H9 (cell line): ENCODE measurements around the gene THBS2. TPM values are rescaled to one million over a fixed set of nuclear protein-coding genes. Genes with fewer than 3 reads are reported as not detected.

ENCODE experiments used
- DNase-seq: peaks from one replicate; pipeline ENCODE4 v3.0.0-alpha.2; 2017
- H2AFZ ChIP-seq: one replicate; pipeline ENCODE4 v1.6.1; 2013; ENCODE audit warnings: mild to moderate bottlenecking, low read length, control low read depth, moderate library complexity
- H2AK5ac ChIP-seq: 2 replicates; pipeline ENCODE4 v1.6.1; 2013; ENCODE audit warnings: low read length, control low read depth, mixed read lengths; ENCODE audit not compliant: insufficient read length
- H2BK120ac ChIP-seq: one replicate; pipeline ENCODE4 v1.6.1; 2013; ENCODE audit warnings: low read depth, mild to moderate bottlenecking, low read length, control low read depth, inconsistent platforms; ENCODE audit not compliant: poor library complexity, severe bottlenecking
- H2BK12ac ChIP-seq: 2 replicates; pipeline ENCODE4 v1.6.1; 2013; ENCODE audit warnings: low read length, control low read depth, mixed read lengths, low read depth; ENCODE audit not compliant: insufficient read length
- H2BK15ac ChIP-seq: 2 replicates; pipeline ENCODE4 v1.6.1; 2013; ENCODE audit warnings: low read depth, low read length, control low read depth
- H2BK20ac ChIP-seq: one replicate; pipeline ENCODE4 v1.6.1; 2013; ENCODE audit warnings: low read depth, mild to moderate bottlenecking, low read length, control low read depth, inconsistent platforms; ENCODE audit not compliant: poor library complexity, severe bottlenecking
- H2BK5ac ChIP-seq: 2 replicates; pipeline ENCODE4 v1.6.1; 2013; ENCODE audit warnings: low read length, control low read depth, mixed read lengths; ENCODE audit not compliant: insufficient read length
- H3K14ac ChIP-seq: 2 replicates; pipeline ENCODE4 v1.6.1; 2013; ENCODE audit warnings: low read length, control low read depth; ENCODE audit not compliant: insufficient read depth
- H3K18ac ChIP-seq: 2 replicates; pipeline ENCODE4 v1.6.1; 2013; ENCODE audit warnings: low read depth, mild to moderate bottlenecking, mixed read lengths, low read length, control low read depth; ENCODE audit not compliant: insufficient read length
- H3K23ac ChIP-seq: 2 replicates; pipeline ENCODE4 v1.6.1; 2013; ENCODE audit warnings: low read length, control low read depth, mixed read lengths, low read depth; ENCODE audit not compliant: insufficient read length
- H3K23me2 ChIP-seq: 2 replicates; pipeline ENCODE4 v1.6.1; 2013; ENCODE audit warnings: low read depth, mild to moderate bottlenecking, mixed read lengths, low read length, control low read depth; ENCODE audit not compliant: insufficient read length, poor library complexity, severe bottlenecking
- H3K27ac ChIP-seq: 2 replicates; pipeline ENCODE4 v1.5.1; 2013; ENCODE audit warnings: low read length, control low read depth, mixed read lengths, low read depth; ENCODE audit not compliant: insufficient read length
- H3K27me3 ChIP-seq: 2 replicates; pipeline ENCODE4 v1.6.1; 2013; ENCODE audit warnings: low read length, control low read depth, inconsistent platforms; ENCODE audit not compliant: insufficient read depth
- H3K4ac ChIP-seq: 2 replicates; pipeline ENCODE4 v1.6.1; 2013; ENCODE audit warnings: low read depth, mild to moderate bottlenecking, control low read depth, inconsistent platforms, low read length, moderate library complexity
- H3K4me1 ChIP-seq: 2 replicates; pipeline ENCODE4 v1.6.1; 2013; ENCODE audit warnings: low read length, control low read depth, inconsistent platforms; ENCODE audit not compliant: insufficient read depth
- H3K4me2 ChIP-seq: 2 replicates; pipeline ENCODE4 v1.6.1; 2013; ENCODE audit warnings: low read length, control low read depth, mixed read lengths; ENCODE audit not compliant: insufficient read length, insufficient read depth
- H3K56ac ChIP-seq: 2 replicates; pipeline ENCODE4 v1.6.1; 2013; ENCODE audit warnings: low read depth, mild to moderate bottlenecking, mixed read lengths, low read length, control low read depth; ENCODE audit not compliant: insufficient read length
- H3K79me1 ChIP-seq: 2 replicates; pipeline ENCODE4 v1.6.1; 2013; ENCODE audit warnings: low read depth, mild to moderate bottlenecking, moderate library complexity, low read length, control low read depth, inconsistent platforms; ENCODE audit not compliant: insufficient read depth, poor library complexity, severe bottlenecking
- H3K79me2 ChIP-seq: 2 replicates; pipeline ENCODE4 v1.6.1; 2013; ENCODE audit warnings: low read length, control low read depth, inconsistent platforms; ENCODE audit not compliant: insufficient read depth
- H3K9ac ChIP-seq: 2 replicates; pipeline ENCODE4 v1.6.1; 2013; ENCODE audit warnings: low read length, control low read depth, mixed read lengths; ENCODE audit not compliant: insufficient read length; ENCODE audit errors: extremely low read depth
- H3K9me3 ChIP-seq: one replicate; pipeline ENCODE4 v1.6.1; 2013; ENCODE audit warnings: low read depth, low read length, inconsistent platforms; ENCODE audit not compliant: control insufficient read depth
- H3T11ph ChIP-seq: one replicate; pipeline ENCODE4 v1.6.1; 2013; ENCODE audit warnings: mild to moderate bottlenecking, low read length, control low read depth, inconsistent platforms
- H4K20me1 ChIP-seq: one replicate; pipeline ENCODE4 v1.6.1; 2013; ENCODE audit not compliant: control insufficient read depth, insufficient read length, insufficient read depth
- H4K5ac ChIP-seq: 2 replicates; pipeline ENCODE4 v1.6.1; 2013; ENCODE audit warnings: low read depth, mild to moderate bottlenecking, mixed read lengths, low read length, control low read depth; ENCODE audit not compliant: insufficient read length
- H4K8ac ChIP-seq: replicated peaks from 2 replicates; pipeline ENCODE4 v1.6.1; 2013; ENCODE audit warnings: low read length, control low read depth, mixed read lengths, low read depth; ENCODE audit not compliant: insufficient read length
- H4K91ac ChIP-seq: 2 replicates; pipeline ENCODE4 v1.6.1; 2013; ENCODE audit warnings: low read depth, mild to moderate bottlenecking, moderate library complexity, mixed read lengths, low read length, control low read depth; ENCODE audit not compliant: insufficient read length
- H3K27ac Mint-ChIP-seq, 3 experiments: 2 replicates in 2 of 3; 3 replicates in 1 of 3; pipeline ENCODE4 v1.8.0; 2020 to 2021; ENCODE audit warnings: mixed read lengths in 3 of 3, mild to moderate bottlenecking in 1 of 3, moderate library complexity in 1 of 3
- H3K27me3 Mint-ChIP-seq: 2 replicates; pipeline ENCODE4 v1.8.0; 2021; ENCODE audit warnings: low read depth, mild to moderate bottlenecking, moderate library complexity, mixed read lengths
- H3K36me3 Mint-ChIP-seq, 3 experiments: 2 replicates in 2 of 3; 3 replicates in 1 of 3; pipeline ENCODE4 v1.8.0; 2020 to 2021; ENCODE audit warnings: low read depth in 3 of 3, mixed read lengths in 3 of 3; ENCODE audit not compliant: insufficient read depth in 1 of 3
- H3K4me1 Mint-ChIP-seq, 2 experiments: 2 replicates each; pipeline ENCODE4 v1.8.0; 2020; ENCODE audit warnings: mixed read lengths in 2 of 2
- H3K4me3 Mint-ChIP-seq, 2 experiments: 2 replicates in 1 of 2; 3 replicates in 1 of 2; pipeline ENCODE4 v1.8.0; 2020 to 2021; ENCODE audit warnings: mild to moderate bottlenecking in 2 of 2, mixed read lengths in 2 of 2, moderate library complexity in 1 of 2
- H3K9me3 Mint-ChIP-seq, 2 experiments: 2 replicates in 1 of 2; 3 replicates in 1 of 2; pipeline ENCODE4 v1.8.0; 2020; ENCODE audit warnings: mild to moderate bottlenecking in 2 of 2, mixed read lengths in 2 of 2, moderate library complexity in 1 of 2
- CTCF ChIP-seq: fragments of 200-600 bp; sonication (generic); conservative IDR thresholded peaks from 3 replicates; pipeline ENCODE4 v1.8.0; 2021; ENCODE audit warnings: antibody characterized with exemption, mild to moderate bottlenecking
- WGBS: extraction: QIAGEN DNeasy Blood & Tissue Kit; methylation state at CpG from one replicate; pipeline ENCODE4 v1.1.7; 2013; ENCODE audit warnings: missing lambda C conversion rate, low lambda C conversion rate, mixed read lengths; ENCODE audit not compliant: insufficient read length; ENCODE audit errors: extremely low coverage; 5-methylcytosine and 5-hydroxymethylcytosine counted together
- total RNA-seq: library from RNA; stranded (reverse); gene quantifications from 2 replicates; pipeline ENCODE4 v1.2.1, GENCODE V29; 2021

The THBS2 gene
- total RNA-seq, 1 experiment from 2014 or later, result 14.7 TPM

DNA sequence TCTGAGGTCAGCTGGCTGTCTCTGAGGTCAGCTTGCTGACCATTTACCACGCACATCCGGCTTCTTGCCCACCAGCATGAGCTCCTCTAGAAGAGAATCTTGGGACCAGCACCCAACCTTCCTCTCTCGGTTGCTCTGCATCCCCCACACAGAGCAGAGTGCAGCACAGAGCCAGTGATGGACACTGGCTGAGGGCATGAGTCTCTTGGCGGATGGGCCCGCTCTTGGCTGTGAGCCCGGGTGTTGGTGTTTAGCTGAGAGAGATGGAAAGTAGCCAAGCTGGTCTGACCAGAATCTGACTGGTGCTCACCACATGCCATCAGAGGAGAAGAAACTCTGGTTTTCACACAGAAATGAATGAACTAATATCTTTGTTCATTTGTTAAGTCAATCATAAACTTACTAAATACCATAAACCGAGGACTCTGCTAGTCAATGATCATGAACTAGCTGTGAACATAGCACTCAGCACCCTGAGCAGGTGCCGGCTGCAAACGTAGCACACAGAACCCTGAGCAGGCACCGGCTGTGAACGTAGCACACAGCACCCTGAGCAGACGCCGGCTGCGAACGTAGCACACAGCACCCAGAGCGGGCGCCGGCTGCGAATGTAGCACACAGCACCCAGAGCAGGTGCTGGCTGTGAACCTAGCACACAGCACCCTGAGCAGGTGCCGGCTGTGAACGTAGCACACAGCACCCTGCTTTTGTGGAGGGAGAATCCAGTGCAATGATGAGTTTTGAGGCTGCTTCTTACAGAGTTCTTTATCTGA is 10.4 kb upstream of the THBS2 start:
- Histone ChIP-seq H2AK5ac (no peak overlapping the region), H3K27me3 (no peaks in the 10 kb centered on the region), H3K9me3 (no peaks in the 10 kb centered on the region), H3K14ac (no peak overlapping the region; the same call in 1 of the 2 replicates), H2AFZ (no peak overlapping the region), H3K79me1 (no peaks in the 10 kb centered on the region), H4K8ac (no peak overlapping the region), H2BK120ac (no peak overlapping the region), H3K4me2 (no peak overlapping the region), H2BK12ac (no peak overlapping the region), H4K20me1 (no peaks in the 10 kb centered on the region), H3K9ac (no peak overlapping the region), H2BK5ac (no peak overlapping the region), H3K56ac (no peak overlapping the region), H3K18ac (no peak overlapping the region), H2BK20ac (no peak overlapping the region), H3K79me2 (no peaks in the 10 kb centered on the region), H3K23me2 (no peaks in the 10 kb centered on the region), H4K5ac (no peak overlapping the region), H3K23ac (no peak overlapping the region), H4K91ac (no peak overlapping the region), H3K4ac (no peak overlapping the region), H3K4me1 (no peaks in the 10 kb centered on the region), H3K27ac (no peak overlapping the region), H3T11ph (no peak overlapping the region), H2BK15ac (no peak overlapping the region)
- peaks cover 24% of the 10 kb centered on the region for H3K27me3 Mint-ChIP-seq
- H3K4me3 Mint-ChIP-seq, result no peak overlapping the region
- TF ChIP-seq CTCF, result no peak
- H3K27ac Mint-ChIP-seq, result peak overlapping the region in 2 of 3 experiments; percentile 59 to 82; a peak in 3 of 7 replicates
- peaks cover 0 to 14% (median 5%) of the 10 kb centered on the region in 3 experiments; a peak in 5 of 7 replicates for H3K36me3 Mint-ChIP-seq
- H3K4me1 Mint-ChIP-seq, result peaks cover 6 to 11% of the 10 kb centered on the region in 2 experiments; a peak in 2 of 4 replicates
- WGBS, result no CpG with 5 or more reads among the region's 21 CpGs
- H3K9me3 Mint-ChIP-seq, result peaks cover 5 to 9% of the 10 kb centered on the region in 2 experiments; a peak in 4 of 5 replicates
- DNase-seq, result no peak
